NCI-H1105 treated with DMSO at 0.1 percent for 48 hours (cell line): Measurements from ENCODE around the gene ZC3H18.
"Not testable (repeated sequence)": the region's sequence is repeated elsewhere in the genome, so short reads cannot be mapped to it uniquely, and the experiment has no call there.

Source experiments
- DNase-seq: peaks from one replicate; lab custom pipeline; 2025; lab: John Stamatoyannopoulos, UW

The ZC3H18 gene

GRCh38 chr16:88605186-88606147 lies 35.3 kb downstream of the ZC3H18 start:
- DNase-seq, result no peak

DNA sequence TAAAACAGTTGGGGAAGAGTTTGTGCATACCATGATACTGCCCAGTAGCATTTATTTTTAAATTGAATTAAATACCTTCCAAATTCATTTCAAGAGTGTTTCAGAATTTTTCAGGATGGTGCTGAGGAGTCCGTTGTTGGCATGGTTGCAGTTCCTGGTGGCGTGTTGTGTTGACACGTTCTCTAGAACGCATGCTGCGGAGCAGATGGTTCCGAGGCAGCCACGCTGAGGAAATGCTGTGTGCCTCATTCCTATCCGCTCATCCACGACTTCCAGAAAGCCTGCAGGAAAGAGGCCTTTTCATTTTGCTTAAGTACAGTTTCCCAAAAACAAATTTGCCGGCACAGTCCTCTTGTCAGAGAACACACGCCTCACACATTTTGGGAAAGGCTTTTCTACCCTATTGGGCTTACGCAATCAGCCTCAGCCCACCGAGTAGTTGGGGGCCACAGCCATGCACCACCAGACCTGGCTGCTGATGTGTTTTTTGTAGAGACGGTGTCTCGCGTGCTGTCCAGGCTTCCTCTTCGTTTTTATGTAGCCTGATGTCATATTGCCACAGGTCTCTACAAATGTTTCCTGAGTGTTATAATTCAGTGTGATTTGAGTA lies 36.0 kb downstream of the ZC3H18 start:
- no peak for DNase-seq

GRCh38 chr16:88608076-88608475 lies 37.9 kb downstream of the ZC3H18 start:
- DNase-seq, result no peak

DNA sequence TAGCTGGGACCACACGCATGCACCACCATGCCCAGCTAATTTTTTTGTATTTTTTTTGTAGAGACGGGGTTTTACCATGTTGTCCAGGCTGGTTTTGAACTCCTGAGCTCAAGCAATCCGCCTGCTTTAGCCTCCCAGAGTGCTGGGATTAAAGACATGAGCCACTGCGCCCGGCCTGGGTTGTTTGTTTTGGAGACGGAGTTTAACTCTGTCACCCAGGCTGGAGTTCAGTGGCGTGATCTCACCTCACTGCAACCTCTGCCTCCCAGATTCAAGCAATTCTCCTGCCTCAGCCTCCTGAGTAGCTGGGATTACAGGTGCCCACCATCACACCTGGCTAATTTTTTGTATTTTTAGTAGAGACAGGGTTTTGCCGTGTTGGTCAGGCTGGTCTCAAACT lies 39.2 kb downstream of the ZC3H18 start:
- not testable (repeated sequence) for DNase-seq

DNA sequence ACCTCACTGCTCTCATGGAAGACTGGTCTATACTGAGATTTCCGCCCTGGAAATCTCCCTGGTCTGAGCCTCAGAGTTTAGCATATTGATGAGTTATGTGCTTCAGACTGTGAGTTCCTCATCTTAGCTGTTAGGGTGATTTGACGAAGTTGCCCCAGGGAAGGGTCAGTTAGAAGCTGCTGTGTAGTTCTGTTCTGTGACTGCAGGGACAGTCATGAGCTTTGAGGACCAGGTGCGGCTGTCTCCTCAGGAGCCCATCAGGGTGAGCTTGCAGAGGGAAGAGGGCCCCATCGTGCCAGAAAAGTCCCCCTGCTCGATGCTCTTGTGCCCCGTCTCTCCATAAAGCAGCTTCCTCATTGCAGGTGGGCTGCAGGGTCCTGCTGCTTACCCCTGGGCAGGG lies 39.9 kb downstream of the ZC3H18 start:
- DNase-seq, result no peak

DNA sequence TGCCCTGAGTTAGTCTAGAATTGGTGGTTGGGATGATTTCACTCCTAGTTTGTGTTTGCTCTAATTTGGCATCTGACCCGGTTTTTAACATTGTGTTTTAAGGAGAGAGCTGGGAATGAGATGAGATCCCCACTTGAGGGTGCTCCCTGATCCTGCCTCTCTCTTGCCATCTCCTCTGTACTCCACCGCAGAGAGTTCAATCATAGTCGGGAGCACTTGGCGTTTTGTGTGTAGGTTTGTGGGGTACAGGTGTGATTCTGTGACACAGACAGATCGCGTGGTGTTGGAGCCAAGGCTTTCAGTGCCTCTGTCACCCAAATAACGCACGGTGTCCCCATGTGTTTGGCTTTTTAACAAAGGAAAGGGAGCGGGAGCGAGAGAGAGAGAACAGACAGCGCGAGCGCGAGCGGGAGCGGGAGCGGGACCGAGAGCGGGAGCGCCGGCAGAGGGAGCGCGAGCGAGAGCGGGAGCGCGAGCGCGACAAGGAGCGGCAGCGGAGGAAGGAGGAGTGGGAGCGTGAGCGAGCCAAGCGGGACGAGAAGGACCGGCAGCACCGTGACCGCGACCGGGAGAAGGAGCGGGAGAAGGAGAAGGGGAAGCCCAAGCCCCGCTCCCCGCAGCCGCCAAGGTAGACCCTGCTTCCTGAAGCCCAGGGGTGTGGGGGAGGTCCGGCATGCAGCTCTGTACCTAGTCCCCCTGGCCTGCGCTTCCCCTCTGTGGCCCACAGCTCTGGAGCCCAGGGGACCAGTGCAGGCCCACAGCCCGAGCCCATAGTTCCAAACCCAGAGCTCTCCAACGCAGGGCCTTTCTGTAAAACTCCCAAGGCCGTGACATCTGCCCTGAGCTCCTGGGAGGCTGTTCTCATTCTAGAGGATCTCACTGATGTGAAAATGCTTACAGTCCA lies 41.0 kb downstream of the ZC3H18 start:
- DNase-seq, result no peak

- no peak for DNase-seq
Observed at GRCh38 chr16:88613293-88613692, 43.1 kb downstream of the ZC3H18 start.

- DNase-seq, result no peak
Observed at GRCh38 chr16:88613911-88614817, 44.0 kb downstream of the ZC3H18 start.

DNA sequence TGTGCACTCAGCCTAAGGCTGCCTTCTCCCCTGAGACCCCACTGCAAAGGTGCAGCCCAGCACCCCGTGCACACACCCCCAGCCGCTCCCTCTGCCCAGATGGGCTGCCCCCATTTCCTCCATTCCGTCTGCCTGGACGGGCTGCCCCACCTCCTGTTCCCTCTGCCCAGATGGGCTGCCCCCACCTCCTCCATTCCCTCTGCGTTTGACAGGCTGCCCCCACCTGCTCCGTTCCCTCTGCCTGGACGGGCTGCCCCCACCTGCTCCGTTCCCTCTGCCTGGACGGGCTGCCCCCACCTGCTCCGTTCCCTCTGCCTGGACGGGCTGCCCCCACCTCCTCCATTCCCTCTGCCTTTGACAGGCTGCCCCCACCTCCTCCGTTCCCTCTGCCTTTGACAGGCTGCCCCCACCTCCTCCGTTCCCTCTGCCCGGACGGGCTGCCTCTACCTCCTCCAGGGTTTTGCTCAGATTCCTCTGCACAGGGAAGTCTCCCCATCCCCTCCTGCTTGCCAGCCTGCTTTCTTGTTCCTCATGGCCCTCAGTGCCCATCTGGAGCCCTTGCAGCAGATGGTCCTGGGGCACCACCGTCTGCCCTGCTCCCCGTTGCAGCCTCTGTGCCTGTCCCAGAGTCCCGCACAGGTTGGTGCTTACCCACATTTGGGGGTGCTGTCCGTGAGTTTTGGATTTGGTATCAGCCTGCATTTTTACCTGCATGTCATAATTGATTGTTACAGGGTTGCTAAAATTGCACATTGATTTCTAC lies 44.8 kb downstream of the ZC3H18 start:
- no peak for DNase-seq

GRCh38 chr16:88616320-88616719 lies 46.1 kb downstream of the ZC3H18 start:
- no peak for DNase-seq

- no peak for DNase-seq
Observed at GRCh38 chr16:88616736-88617135, 46.5 kb downstream of the ZC3H18 start.

DNA sequence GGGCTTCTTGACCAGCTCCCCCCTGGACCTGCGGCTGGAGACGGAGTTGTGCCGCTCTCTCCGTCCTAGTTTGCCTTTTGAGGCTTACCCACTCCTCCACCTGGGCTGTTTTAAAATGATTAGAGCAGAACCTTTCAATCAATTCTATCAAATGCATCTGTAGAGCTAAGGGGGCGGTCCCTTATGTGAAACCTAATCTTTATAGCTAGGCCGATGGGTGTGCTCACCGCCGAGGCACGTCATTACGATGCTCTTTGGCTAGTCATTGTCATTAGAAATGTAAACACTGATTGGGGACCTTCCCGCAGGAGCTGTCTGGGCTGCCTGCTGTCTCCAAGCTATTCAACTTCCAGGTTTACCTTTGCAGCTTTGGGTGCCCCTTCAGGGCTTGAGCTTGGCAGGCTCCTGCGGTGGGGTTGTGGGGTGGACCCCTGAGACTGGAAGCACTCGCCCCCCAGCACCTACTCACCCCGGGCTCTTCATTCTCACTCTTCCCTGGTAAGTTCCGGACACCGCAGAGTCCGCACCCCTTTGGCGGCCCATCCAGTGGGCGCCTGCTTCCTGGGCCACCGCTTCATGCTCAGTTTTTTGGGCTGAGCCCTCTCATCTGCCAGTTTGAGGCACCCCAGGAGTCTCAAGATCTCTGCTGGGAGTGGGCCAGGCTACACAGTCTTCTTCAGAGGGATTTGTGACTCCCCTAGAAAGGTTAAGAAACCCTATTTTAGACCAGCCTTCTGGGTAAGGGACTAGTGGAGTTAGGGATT lies 47.2 kb downstream of the ZC3H18 start:
- DNase-seq, result no peak

GRCh38 chr16:88618182-88618955 lies 48.2 kb downstream of the ZC3H18 start:
- no peak for DNase-seq

GRCh38 chr16:88618956-88619667 lies 48.9 kb downstream of the ZC3H18 start:
- DNase-seq, result no peak

DNA sequence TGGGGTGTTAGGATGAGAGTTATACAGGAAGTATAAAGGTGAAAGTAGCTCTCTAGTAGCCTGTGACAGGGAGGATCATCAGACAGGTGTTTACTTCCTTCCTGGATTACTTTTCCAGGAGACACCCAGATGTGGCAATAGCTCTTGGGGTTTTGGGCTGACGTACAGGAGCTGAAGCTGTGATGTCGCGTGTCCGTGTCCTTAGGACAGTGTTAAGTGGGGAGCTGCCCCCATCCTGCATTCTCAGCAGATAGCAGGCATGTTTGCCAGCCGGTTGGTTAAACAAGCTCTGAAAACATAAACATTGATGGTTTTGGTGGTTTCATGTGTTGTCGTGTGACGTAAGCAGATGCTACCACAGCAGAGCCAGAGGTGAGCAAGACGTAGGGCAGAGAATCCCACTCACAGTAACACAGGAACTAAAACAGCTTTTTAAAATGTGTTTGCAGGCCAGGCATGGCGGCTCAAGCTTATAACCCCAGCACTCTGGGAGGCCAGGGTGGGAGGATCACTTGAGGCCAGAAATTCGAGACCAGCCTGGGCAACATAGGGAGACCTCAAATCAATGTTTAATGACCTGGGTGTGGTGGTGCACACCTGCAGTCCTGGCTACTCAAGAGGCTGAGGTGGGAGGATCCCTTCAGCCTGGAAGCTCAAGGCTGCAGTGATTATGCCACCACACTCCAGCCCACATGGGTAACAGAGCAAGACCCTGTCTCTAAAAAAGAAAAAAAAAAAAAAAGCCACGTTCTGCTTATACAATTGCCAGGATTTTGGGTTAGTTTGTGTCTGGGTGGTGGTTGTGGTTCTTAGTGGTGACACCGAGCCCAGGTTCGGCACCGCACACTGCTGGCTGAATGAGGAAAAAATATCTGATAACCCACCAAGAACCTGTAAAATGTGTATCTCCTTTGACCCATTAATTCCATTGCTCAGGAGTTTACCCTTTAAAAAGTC lies 49.9 kb downstream of the ZC3H18 start:
- DNase-seq, result no peak

DNA sequence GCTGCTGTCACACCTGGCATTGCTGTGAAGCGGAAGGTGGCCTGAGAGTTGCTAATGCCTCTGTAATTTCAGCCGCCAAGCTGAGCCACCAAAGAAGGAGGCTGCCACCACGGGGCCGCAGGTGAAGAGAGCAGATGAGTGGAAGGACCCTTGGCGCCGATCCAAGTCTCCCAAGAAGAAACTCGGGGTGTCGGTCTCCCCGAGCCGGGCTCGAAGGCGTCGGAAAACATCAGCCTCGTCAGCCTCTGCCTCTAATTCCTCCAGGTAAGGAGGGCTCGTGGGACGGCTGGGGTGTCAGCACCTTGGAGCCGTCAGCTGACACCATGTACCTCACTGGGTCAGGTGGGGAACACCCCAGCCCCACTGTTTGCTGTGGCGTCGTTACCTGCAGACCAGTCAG lies 51.9 kb downstream of the ZC3H18 start:
- DNase-seq, result no peak

- DNase-seq, result no peak
Observed at GRCh38 chr16:88622866-88623265, 52.7 kb downstream of the ZC3H18 start.
